ENCODE data around the gene PLS1.

DNA sequence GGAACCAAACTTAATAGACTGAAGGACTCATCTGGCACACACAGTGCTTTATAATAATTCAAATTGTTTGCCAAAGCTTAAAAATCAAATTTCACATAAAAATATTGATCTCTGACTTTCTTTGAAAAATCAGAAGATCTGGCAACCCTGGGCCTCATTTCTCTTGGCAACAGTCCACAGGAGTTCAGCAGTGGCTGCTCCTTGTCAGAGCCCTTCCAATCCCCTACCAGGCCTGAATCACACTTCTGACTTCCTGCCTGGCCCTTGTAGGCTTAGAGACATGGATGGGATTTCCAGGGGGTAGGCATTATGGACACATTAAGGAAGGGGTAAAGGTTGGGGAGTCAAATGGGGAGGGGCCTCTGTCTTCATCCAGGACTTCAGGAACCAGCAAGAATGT, 55.5 kb downstream of the PLS1 start:
- TF ChIP-seq, protein P1, sequence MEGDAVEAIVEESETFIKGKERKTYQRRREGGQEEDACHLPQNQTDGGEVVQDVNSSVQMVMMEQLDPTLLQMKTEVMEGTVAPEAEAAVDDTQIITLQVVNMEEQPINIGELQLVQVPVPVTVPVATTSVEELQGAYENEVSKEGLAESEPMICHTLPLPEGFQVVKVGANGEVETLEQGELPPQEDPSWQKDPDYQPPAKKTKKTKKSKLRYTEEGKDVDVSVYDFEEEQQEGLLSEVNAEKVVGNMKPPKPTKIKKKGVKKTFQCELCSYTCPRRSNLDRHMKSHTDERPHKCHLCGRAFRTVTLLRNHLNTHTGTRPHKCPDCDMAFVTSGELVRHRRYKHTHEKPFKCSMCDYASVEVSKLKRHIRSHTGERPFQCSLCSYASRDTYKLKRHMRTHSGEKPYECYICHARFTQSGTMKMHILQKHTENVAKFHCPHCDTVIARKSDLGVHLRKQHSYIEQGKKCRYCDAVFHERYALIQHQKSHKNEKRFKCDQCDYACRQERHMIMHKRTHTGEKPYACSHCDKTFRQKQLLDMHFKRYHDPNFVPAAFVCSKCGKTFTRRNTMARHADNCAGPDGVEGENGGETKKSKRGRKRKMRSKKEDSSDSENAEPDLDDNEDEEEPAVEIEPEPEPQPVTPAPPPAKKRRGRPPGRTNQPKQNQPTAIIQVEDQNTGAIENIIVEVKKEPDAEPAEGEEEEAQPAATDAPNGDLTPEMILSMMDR (conservative IDR thresholded peaks at IDR 0.05; ENCODE audit: low read depth, low read length), result no peak
- TF ChIP-seq EZH2 (IDR thresholded peaks at IDR 0.05; ENCODE audit: borderline replicate concordance, low read depth, low read length, poor library complexity, severe bottlenecking), result no peak

Measured in A673 (cell line).